Activated CD8-positive, alpha-beta memory T cell treated with anti-CD3 and anti-CD28 coated beads, Interleukin-2, amount 50 U/mL, for 24 hours (primary cell): Measurements from ENCODE around the gene FAM20C.

ENCODE experiments used
- DNase-seq: peaks from one replicate; pipeline ENCODE4 v3.0.0-alpha.2; 2020; ENCODE audit errors: extremely low read depth

Gene FAM20C

DNA sequence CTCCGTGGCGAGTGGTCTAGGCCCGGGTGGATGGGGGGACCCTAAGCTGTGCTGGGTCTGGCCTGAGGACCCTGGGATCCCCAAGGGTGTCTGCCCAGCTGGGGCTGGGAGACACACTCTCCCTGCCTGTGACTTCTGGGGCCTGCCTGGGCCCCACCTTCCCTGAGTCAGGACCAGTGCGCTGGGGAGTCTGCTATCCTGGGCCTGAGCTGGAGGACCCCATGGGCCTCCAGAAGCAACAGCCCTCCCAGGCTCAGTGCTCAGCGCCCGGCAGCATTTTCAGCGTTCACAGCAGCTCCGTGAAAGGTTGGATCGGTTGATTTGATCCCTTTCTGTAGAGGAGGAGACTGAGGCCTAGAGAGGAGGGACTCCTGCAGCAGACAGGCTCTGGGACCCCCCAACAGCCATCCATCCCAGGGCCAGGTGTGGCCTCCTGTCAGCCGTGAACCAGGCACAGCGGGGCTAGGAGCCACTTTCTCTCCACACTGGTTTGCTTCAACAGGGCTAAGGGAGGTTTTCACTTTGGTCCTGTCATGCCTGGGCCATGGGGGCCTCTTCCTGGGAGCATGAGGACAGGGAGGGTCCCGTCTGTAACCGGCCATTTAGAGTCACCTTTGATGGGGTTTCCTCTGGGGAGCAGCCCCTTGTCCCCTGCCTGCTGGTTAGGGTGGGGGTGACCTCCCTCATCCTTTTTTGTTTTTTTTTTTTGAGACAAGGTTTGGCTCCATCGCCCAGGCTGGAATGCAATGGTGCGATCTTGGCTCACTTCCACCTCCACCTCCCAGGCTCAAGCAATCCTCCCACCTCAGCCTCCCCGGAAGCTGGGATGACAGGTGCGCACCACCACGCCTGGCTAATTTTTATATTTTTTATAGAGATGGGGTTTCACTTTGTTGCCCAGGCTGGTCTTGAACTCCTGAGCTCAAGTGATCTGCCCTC, 110.0 kb downstream of the FAM20C start:
- DNase-seq = no peak

GRCh38 chr7:303425-303824, 111.1 kb downstream of the FAM20C start:
- DNase-seq = no peak

- DNase-seq = no peak
These were observed 111.7 kb downstream of the FAM20C start for GRCh38 chr7:303884-304573.

- no peak for DNase-seq
These were observed 112.4 kb downstream of the FAM20C start for GRCh38 chr7:304574-305409.

DNA sequence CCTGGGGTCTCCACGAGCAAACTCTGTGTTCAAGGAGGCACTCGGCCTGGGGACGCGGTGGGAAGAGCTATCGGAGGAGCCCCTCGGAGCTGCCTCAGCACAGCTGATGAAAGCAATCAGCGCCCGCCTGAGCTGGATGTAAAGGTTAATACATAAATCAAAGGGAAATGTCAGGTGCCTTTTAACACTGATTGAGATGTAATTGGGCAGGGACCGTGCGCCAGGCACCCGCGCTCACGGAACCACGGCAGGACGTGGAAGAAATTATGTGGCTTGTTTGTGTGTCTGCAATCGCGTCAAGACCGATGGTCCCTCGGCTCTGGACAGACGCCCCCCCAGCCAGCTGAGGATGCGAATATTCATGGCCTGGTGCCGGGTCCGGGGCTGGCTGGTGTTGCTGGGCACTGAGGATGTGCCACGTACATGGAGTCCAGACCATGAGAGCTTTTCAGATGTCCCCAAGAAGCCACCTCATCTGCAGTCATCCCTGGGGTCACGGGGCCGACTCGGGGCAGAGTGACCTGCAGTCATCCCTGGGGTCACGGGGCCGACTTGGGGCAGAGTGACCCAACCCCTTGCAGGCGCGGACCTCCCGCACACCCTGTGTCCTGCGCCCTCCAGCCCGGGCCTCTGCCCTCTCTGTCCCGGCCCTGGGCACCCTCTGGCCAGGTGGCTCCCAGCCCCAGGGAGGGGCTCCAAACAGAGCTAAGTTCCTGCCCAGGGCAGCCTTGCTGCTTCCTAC, 113.2 kb downstream of the FAM20C start:
- no peak for DNase-seq

DNA sequence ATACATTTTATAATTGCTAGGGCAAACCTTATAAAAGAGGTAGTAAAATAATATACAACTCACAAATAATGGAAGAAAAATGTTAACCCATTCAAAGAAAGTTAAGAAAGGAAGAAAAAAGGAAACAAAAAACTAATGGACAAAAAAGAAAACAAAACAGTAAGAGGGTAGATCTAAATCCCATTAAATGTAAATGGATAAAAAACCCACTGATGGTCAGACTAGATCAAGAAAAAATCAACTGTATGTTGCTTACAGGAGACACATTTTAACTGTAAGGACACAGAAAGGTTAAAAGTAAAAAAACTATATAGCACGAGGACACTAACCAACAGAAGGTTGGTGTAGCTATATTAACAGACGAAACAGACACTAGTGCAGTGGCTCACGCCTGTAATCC, 115.6 kb downstream of the FAM20C start:
- no peak for DNase-seq

DNA sequence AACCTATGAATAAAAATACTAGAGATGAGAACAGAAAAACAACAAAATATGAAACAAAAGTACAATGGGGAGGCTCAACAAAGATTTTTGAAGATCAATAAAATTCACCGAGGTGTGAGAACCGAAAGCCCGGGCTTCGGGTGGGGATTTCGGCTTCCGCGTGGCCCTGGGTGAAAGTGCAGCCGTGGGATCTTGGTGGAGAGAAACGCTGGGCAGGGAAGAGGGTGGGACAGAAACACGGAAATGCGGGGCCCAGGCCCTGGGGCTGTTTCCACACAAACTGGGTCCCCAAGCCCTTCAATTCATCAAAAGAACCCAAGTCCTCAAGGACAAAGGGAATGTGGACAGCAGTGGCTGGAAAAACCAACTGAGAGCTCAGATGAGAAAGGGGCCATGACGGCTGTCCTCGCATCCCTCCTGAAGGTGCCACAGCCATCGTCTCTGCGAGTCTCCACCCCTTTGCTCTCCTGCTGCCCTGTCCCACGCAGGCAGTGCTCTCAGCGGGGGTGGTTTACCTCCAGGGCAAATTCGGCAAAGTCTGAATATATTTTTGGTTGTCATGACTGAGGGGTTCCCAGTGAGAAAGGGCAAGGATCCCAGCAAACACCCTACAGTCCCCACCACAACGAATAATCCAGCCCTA, 117.3 kb downstream of the FAM20C start:
- no peak for DNase-seq
